CD4-positive, alpha-beta memory T cell (primary cell): Measurements from ENCODE around the gene ZDHHC8. TPM values are rescaled to one million over a fixed set of nuclear protein-coding genes. Genes with fewer than 3 reads are reported as not detected.

Experiments used
- CTCF ChIA-PET: fragments of 350-600 bp; sonication (Branson Sonifier 250); formaldehyde crosslinking; loops from one replicate; lab custom pipeline; 2021; ENCODE audit warnings: inconsistent platforms; ENCODE audit not compliant: partially characterized antibody; lab: Charles Lee
- POLR2A ChIA-PET: fragments of 350-600 bp; sonication (Branson Sonifier 250); formaldehyde crosslinking; loops from one replicate; lab custom pipeline; 2021; ENCODE audit not compliant: partially characterized antibody; lab: Charles Lee
- DNase-seq, 5 donors: peaks; one replicate each; pipeline versions ENCODE4 v3.0.0 to v3.0.0-alpha.2; 2020 to 2022; ENCODE audit warnings: mixed read lengths in 1 of 5
- H3K27ac ChIP-seq: one replicate; pipeline ENCODE4 v1.7.0; 2013; ENCODE audit warnings: low read depth, low read length
- H3K27me3 ChIP-seq: 2 replicates; pipeline ENCODE4 v1.7.0; 2013; ENCODE audit warnings: mild to moderate bottlenecking, low read length, moderate library complexity; ENCODE audit not compliant: insufficient read depth
- H3K36me3 ChIP-seq: 2 replicates; pipeline ENCODE4 v1.7.0; 2013; ENCODE audit warnings: mild to moderate bottlenecking, low read length, moderate library complexity; ENCODE audit not compliant: insufficient read depth
- H3K4me1 ChIP-seq: 2 replicates; pipeline ENCODE4 v1.7.0; 2013; ENCODE audit warnings: mild to moderate bottlenecking, low read length, moderate library complexity; ENCODE audit not compliant: insufficient read depth
- H3K4me3 ChIP-seq, 2 donors: one replicate each; pipeline ENCODE4 v1.7.0; 2013; ENCODE audit warnings: low read length in 2 of 2, mild to moderate bottlenecking in 1 of 2
- H3K9me3 ChIP-seq, 2 donors: one replicate each; pipeline ENCODE4 v1.7.0; 2013; ENCODE audit warnings: low read length in 2 of 2, control low read depth in 1 of 2; ENCODE audit not compliant: control insufficient read depth in 1 of 2
- H3K27ac Mint-ChIP-seq, 7 donors: one replicate each; pipeline ENCODE4 v1.8.0; 2020 to 2021; ENCODE audit warnings: mixed read lengths in 7 of 7, mild to moderate bottlenecking in 6 of 7, inconsistent platforms in 3 of 7, moderate library complexity in 3 of 7
- H3K27me3 Mint-ChIP-seq, 2 donors: one replicate each; pipeline ENCODE4 v1.8.0; 2020 to 2021; ENCODE audit warnings: mixed read lengths in 2 of 2
- H3K36me3 Mint-ChIP-seq, 2 donors: one replicate each; pipeline ENCODE4 v1.8.0; 2020 to 2021; ENCODE audit warnings: mixed read lengths in 2 of 2, inconsistent platforms in 1 of 2, mild to moderate bottlenecking in 1 of 2
- H3K4me1 Mint-ChIP-seq, 4 donors: one replicate each; pipeline ENCODE4 v1.8.0; 2020 to 2021; ENCODE audit warnings: mixed read lengths in 4 of 4, mild to moderate bottlenecking in 1 of 4
- H3K4me3 Mint-ChIP-seq, 8 donors: one replicate each; pipeline ENCODE4 v1.8.0; 2020 to 2021; ENCODE audit warnings: mixed read lengths in 8 of 8, mild to moderate bottlenecking in 7 of 8, moderate library complexity in 6 of 8, inconsistent platforms in 3 of 8
- H3K9me3 Mint-ChIP-seq, 8 donors: one replicate each; pipeline ENCODE4 v1.8.0; 2020 to 2021; ENCODE audit warnings: mixed read lengths in 8 of 8, mild to moderate bottlenecking in 5 of 8, inconsistent platforms in 3 of 8, moderate library complexity in 1 of 8
- intact Hi-C: fragments of 100-400 bp; cut with micrococcal nuclease; formaldehyde crosslinking; loops from one replicate; pipeline ENCODE4 v1.15.1; 2023
- polyA plus RNA-seq, 2 donors: library from polyadenylated mRNA; unstranded; fragments of 300-500 nt; fragmentation: Illumina TruSeq; gene quantifications; one replicate each; pipeline ENCODE4 v1.2.3, GENCODE V29; 2021
- total RNA-seq, 2 experiments: library from RNA; stranded (reverse); gene quantifications; one replicate each; pipeline ENCODE4 v1.2.3, GENCODE V29; 2021

ZDHHC8 gene
- total and polyA plus RNA-seq, 4 experiments from 2014 or later = 1.0 to 81.7 (median 43.5) TPM

GRCh38 chr22:20107471-20107901 lies 24.1 kb upstream of the ZDHHC8 start:
- H3K4me1 Mint-ChIP-seq = peaks cover 1 to 6% (median 4%) of the 10 kb centered on the region in 4 donors
- Histone ChIP-seq H3K27ac (no peak overlapping the region), H3K27me3 (no peaks in the 10 kb centered on the region), H3K4me1 (peaks cover 3% of the 10 kb centered on the region), H3K36me3 (peaks cover 62% of the 10 kb centered on the region), H3K4me3 (no peak overlapping the region), H3K9me3 (no peaks in the 10 kb centered on the region)
- H3K27ac Mint-ChIP-seq = peak overlapping the region in 2 of 7 donors; percentile 48 to 69
- no peak overlapping the region for H3K4me3 Mint-ChIP-seq
- H3K27me3 Mint-ChIP-seq = no peaks in the 10 kb centered on the region
- intact Hi-C loops = no loop called here
- ChIA-PET CTCF (interaction anchor here (0.6 to 0.8 kb wide), 2 partner anchors 159 to 413 kb away, joined by 3 read pairs; no protein-coding TSS in a partner anchor), POLR2A (interaction anchor here (0.9 kb wide), 1 partner anchor 10 kb away, joined by 5 read pairs; the partner anchor contains the start of gene TRMT2A)
- peak in 1 of 5 donors; percentile 6 for DNase-seq
- peaks cover 3 to 61% of the 10 kb centered on the region in 2 donors for H3K36me3 Mint-ChIP-seq
- H3K9me3 Mint-ChIP-seq = no peaks in the 10 kb centered on the region

GRCh38 chr22:20107951-20108756 lies 23.4 kb upstream of the ZDHHC8 start:
- DNase-seq = peak in 1 of 5 donors; percentile 31
- Histone ChIP-seq H3K27me3 (no peaks in the 10 kb centered on the region), H3K4me3 (no peak overlapping the region), H3K27ac (no peak overlapping the region), H3K9me3 (no peaks in the 10 kb centered on the region), H3K4me1 (peaks cover 3% of the 10 kb centered on the region), H3K36me3 (peaks cover 67% of the 10 kb centered on the region)
- no peak overlapping the region for H3K4me3 Mint-ChIP-seq
- H3K9me3 Mint-ChIP-seq = no peaks in the 10 kb centered on the region
- peak overlapping the region in 2 of 7 donors; percentile 48 to 69 for H3K27ac Mint-ChIP-seq
- peaks cover 3 to 60% of the 10 kb centered on the region in 2 donors for H3K36me3 Mint-ChIP-seq
- ChIA-PET CTCF (no interaction called here), POLR2A (interaction anchor here (0.9 kb wide), 1 partner anchor 9 kb away, joined by 5 read pairs; the partner anchor contains the start of gene TRMT2A)
- no peaks in the 10 kb centered on the region for H3K27me3 Mint-ChIP-seq
- intact Hi-C loops = no loop called here
- peaks cover 0 to 5% (median 4%) of the 10 kb centered on the region in 4 donors for H3K4me1 Mint-ChIP-seq

- intact Hi-C loops = no loop called here
- peaks cover 68% of the 10 kb centered on the region for H3K36me3 ChIP-seq
- Mint-ChIP-seq H3K4me3 (no peak overlapping the region), H3K4me1 (peaks cover 0 to 5% (median 4%) of the 10 kb centered on the region in 4 donors), H3K9me3 (no peaks in the 10 kb centered on the region), H3K36me3 (peaks cover 3 to 55% of the 10 kb centered on the region in 2 donors), H3K27ac (peak overlapping the region in 1 of 7 donors; percentile 44), H3K27me3 (no peaks in the 10 kb centered on the region)
- no peak overlapping the region for H3K27ac ChIP-seq
- H3K4me3 ChIP-seq = no peak overlapping the region
- peaks cover 3% of the 10 kb centered on the region for H3K4me1 ChIP-seq
- H3K27me3 ChIP-seq = no peaks in the 10 kb centered on the region
- ChIA-PET POLR2A (interaction anchor here (1.0 kb wide), 1 partner anchor 26 kb away, joined by 3 read pairs; no protein-coding TSS in a partner anchor), CTCF (no interaction called here)
- no peaks in the 10 kb centered on the region for H3K9me3 ChIP-seq
- peak in 1 of 5 donors; percentile 29 for DNase-seq
Observed at GRCh38 chr22:20108757-20109230, 22.8 kb upstream of the ZDHHC8 start.

GRCh38 chr22:20109411-20110358 lies 21.9 kb upstream of the ZDHHC8 start:
- Mint-ChIP-seq H3K36me3 (peaks cover 6 to 58% of the 10 kb centered on the region in 2 donors), H3K27ac (peak overlapping the region in 1 of 7 donors; percentile 22), H3K4me1 (peaks cover 0 to 8% (median 5%) of the 10 kb centered on the region in 4 donors), H3K27me3 (no peaks in the 10 kb centered on the region), H3K4me3 (no peak overlapping the region), H3K9me3 (no peaks in the 10 kb centered on the region)
- Histone ChIP-seq H3K4me1 (peaks cover 3% of the 10 kb centered on the region), H3K9me3 (no peaks in the 10 kb centered on the region), H3K27ac (no peak overlapping the region), H3K27me3 (no peaks in the 10 kb centered on the region), H3K4me3 (no peak overlapping the region), H3K36me3 (peaks cover 73% of the 10 kb centered on the region)
- ChIA-PET POLR2A (interaction anchor here (1.0 to 1.3 kb wide), 3 partner anchors 19 to 33 kb away, joined by 3 to 4 read pairs (median 3); no protein-coding TSS in a partner anchor), CTCF (no interaction called here)
- DNase-seq = peak in 1 of 5 donors; percentile 22
- intact Hi-C loops = no loop called here

GRCh38 chr22:20110359-20110985 lies 21.1 kb upstream of the ZDHHC8 start:
- Mint-ChIP-seq H3K27me3 (no peaks in the 10 kb centered on the region), H3K4me1 (peaks cover 5 to 11% (median 9%) of the 10 kb centered on the region in 4 donors), H3K4me3 (no peak overlapping the region), H3K36me3 (peaks cover 10 to 57% of the 10 kb centered on the region in 2 donors), H3K27ac (peak overlapping the region in 4 of 7 donors; percentile 46 to 72 (median 60)), H3K9me3 (no peaks in the 10 kb centered on the region)
- peaks cover 6% of the 10 kb centered on the region for H3K4me1 ChIP-seq
- H3K9me3 ChIP-seq = no peaks in the 10 kb centered on the region
- H3K27ac ChIP-seq = no peak overlapping the region
- DNase-seq = peak in 1 of 5 donors; percentile 16
- intact Hi-C loops = no loop called here
- H3K27me3 ChIP-seq = no peaks in the 10 kb centered on the region
- ChIA-PET POLR2A (interaction anchor here (0.6 to 1.3 kb wide), 4 partner anchors 20 to 90 kb away, joined by 3 to 4 read pairs (median 3); partner anchors contain the start of gene TANGO2), CTCF (interaction anchor here (0.7 kb wide), 1 partner anchor 136 kb away, joined by 4 read pairs; no protein-coding TSS in a partner anchor)
- H3K4me3 ChIP-seq = no peak overlapping the region
- H3K36me3 ChIP-seq = peaks cover 73% of the 10 kb centered on the region

- H3K9me3 ChIP-seq = no peaks in the 10 kb centered on the region
- peaks cover 71% of the 10 kb centered on the region for H3K36me3 ChIP-seq
- DNase-seq = peak; percentile 17 to 36 (median 24)
- no peak overlapping the region for H3K4me3 ChIP-seq
- intact Hi-C loops = no loop called here
- H3K27me3 ChIP-seq = no peaks in the 10 kb centered on the region
- no peaks in the 10 kb centered on the region for H3K27me3 Mint-ChIP-seq
- ChIA-PET CTCF (interaction anchor here (0.7 kb wide), 1 partner anchor 137 kb away, joined by 4 read pairs; no protein-coding TSS in a partner anchor), POLR2A (interaction anchor here (0.6 to 1.3 kb wide), 4 partner anchors 20 to 90 kb away, joined by 3 to 4 read pairs (median 3); partner anchors contain the start of gene TANGO2)
- H3K4me3 Mint-ChIP-seq = no peak overlapping the region
- peaks cover 13% of the 10 kb centered on the region for H3K4me1 ChIP-seq
- no peaks in the 10 kb centered on the region for H3K9me3 Mint-ChIP-seq
- peak overlapping the region; percentile 42 to 82 (median 69) for H3K27ac Mint-ChIP-seq
- H3K36me3 Mint-ChIP-seq = peaks cover 10 to 53% of the 10 kb centered on the region in 2 donors
- peaks cover 5 to 18% (median 9%) of the 10 kb centered on the region in 4 donors for H3K4me1 Mint-ChIP-seq
- H3K27ac ChIP-seq = no peak overlapping the region
Observed at GRCh38 chr22:20111045-20111688, 20.4 kb upstream of the ZDHHC8 start.
